Keratinocyte (primary cell): ENCODE measurements around the gene TMEM187. TPM values are rescaled to one million over a fixed set of nuclear protein-coding genes. Genes with fewer than 3 reads are reported as not detected.

Experiments
- DNase-seq: peaks from one replicate; pipeline ENCODE4 v3.0.0-alpha.2; 2011; ENCODE audit warnings: low read depth, missing footprints, low spot score
- FAIRE-seq: peaks from 2 replicates; lab custom pipeline; 2011; peaks lifted over from hg19 to GRCh38; lab: Jason Lieb, UNC
- H2AFZ ChIP-seq: 2 replicates; pipeline ENCODE4 v1.6.0; 2012; ENCODE audit warnings: low read length, control low read depth, inconsistent platforms; ENCODE audit not compliant: control insufficient read depth
- H3K27ac ChIP-seq: 2 replicates; pipeline ENCODE4 v1.5.1; 2011; ENCODE audit warnings: low read length; ENCODE audit not compliant: control insufficient read depth, insufficient read depth
- H3K27me3 ChIP-seq: 3 replicates; pipeline ENCODE4 v1.6.0; 2011; ENCODE audit warnings: low read length; ENCODE audit not compliant: control insufficient read depth, insufficient read depth; ENCODE audit errors: extremely low read depth
- H3K36me3 ChIP-seq, 2 experiments: 2 replicates in 1 of 2; 3 replicates in 1 of 2; pipeline ENCODE4 v1.5.1; 2011; ENCODE audit warnings: low read length in 2 of 2, mild to moderate bottlenecking in 1 of 2; ENCODE audit not compliant: control insufficient read depth in 2 of 2, insufficient read depth in 2 of 2; ENCODE audit errors: extremely low read depth in 1 of 2
- H3K4me1 ChIP-seq: 3 replicates; pipeline ENCODE4 v1.5.1; 2011; ENCODE audit warnings: low read length; ENCODE audit not compliant: control insufficient read depth, insufficient read depth; ENCODE audit errors: extremely low read depth
- H3K4me2 ChIP-seq: 3 replicates; pipeline ENCODE4 v1.6.0; 2011; ENCODE audit warnings: low read depth, low read length; ENCODE audit not compliant: control insufficient read depth, insufficient read depth; ENCODE audit errors: extremely low read depth
- H3K4me3 ChIP-seq, 3 experiments: fragments of 200-600 bp in 1 of 3; sonication (generic) in 1 of 3; 2 replicates in 2 of 3; 3 replicates in 1 of 3; pipeline ENCODE4 v1.5.1; 2011 to 2016; ENCODE audit warnings: low read length in 3 of 3, mild to moderate bottlenecking in 3 of 3, control low read depth in 2 of 3, inconsistent platforms in 1 of 3, low read depth in 1 of 3, mixed read lengths in 1 of 3, mixed run types in 1 of 3, moderate library complexity in 1 of 3; ENCODE audit not compliant: control insufficient read depth in 2 of 3, insufficient read depth in 2 of 3; ENCODE audit errors: extremely low read depth in 1 of 3
- H3K79me2 ChIP-seq: 2 replicates; pipeline ENCODE4 v1.6.0; 2012; ENCODE audit warnings: low read length; ENCODE audit not compliant: control insufficient read depth, insufficient read depth
- H3K9ac ChIP-seq: 3 replicates; pipeline ENCODE4 v1.6.0; 2011; ENCODE audit warnings: low read length; ENCODE audit not compliant: control insufficient read depth, insufficient read depth; ENCODE audit errors: extremely low read depth
- H3K9me1 ChIP-seq: 3 replicates; pipeline ENCODE4 v1.6.0; 2011; ENCODE audit warnings: low read length; ENCODE audit not compliant: control insufficient read depth, insufficient read depth; ENCODE audit errors: extremely low read depth
- H3K9me3 ChIP-seq: 2 replicates; pipeline ENCODE4 v1.5.1; 2012; ENCODE audit warnings: low read depth, low read length; ENCODE audit not compliant: control insufficient read depth
- H4K20me1 ChIP-seq: 3 replicates; pipeline ENCODE4 v1.6.0; 2011; ENCODE audit warnings: low read length; ENCODE audit not compliant: control insufficient read depth, insufficient read depth; ENCODE audit errors: extremely low read depth
- CTCF ChIP-seq, 3 experiments: IDR thresholded peaks in 1 of 3; conservative IDR thresholded peaks in 1 of 3; optimal IDR thresholded peaks in 1 of 3; 2 replicates in 2 of 3; 3 replicates in 1 of 3; pipeline versions ENCODE3 to v1.5.1; 2011; ENCODE audit warnings: low read length in 3 of 3, mild to moderate bottlenecking in 3 of 3, moderate library complexity in 2 of 3, control low read depth in 1 of 3, inconsistent platforms in 1 of 3; ENCODE audit not compliant: insufficient read depth in 2 of 3; ENCODE audit errors: extremely low read depth in 1 of 3
- EZH2 ChIP-seq: IDR thresholded peaks from one replicate; pipeline ENCODE4 v1.6.1; 2012; ENCODE audit warnings: inconsistent platforms, mild to moderate bottlenecking, low read length, moderate library complexity
- dilution Hi-C: fragments of 300-500 bp; cut with MboI; formaldehyde crosslinking; loops from one replicate; pipeline ENCODE4 v1.7.0; 2020; ENCODE audit warnings: low sequenced_read_pairs; ENCODE audit not compliant: extremely low pct_ligation_motif_present
- polyA plus RNA-seq, 5 experiments: library from polyadenylated mRNA; depleted of rRNA in 3 of 5; stranded (reverse) in 3 of 5; stranded (forward) in 1 of 5; unstranded in 1 of 5; fragments of >200 nt; gene quantifications; 1 replicate in 1 of 5; 2 replicates in 3 of 5; 3 replicates in 1 of 5; pipeline versions ENCODE4 v1.2.1 to v1.2.3, GENCODE V29; 2011 to 2012; ENCODE audit warnings: missing spikeins in 2 of 5, low read depth in 1 of 5, low replicate concordance in 1 of 5

TMEM187 gene
- polyA plus RNA-seq, 1 donor (not counting 4 experiments of a cell fraction or from before 2014, with no cell fraction given) = 6.6 TPM

- Histone ChIP-seq H3K9ac (no peak overlapping the region), H4K20me1 (no peaks in the 10 kb centered on the region), H2AFZ (no peak overlapping the region), H3K36me3 (peaks cover 0 to 7% of the 10 kb centered on the region in 2 experiments), H3K27ac (no peak overlapping the region), H3K4me3 (no peak overlapping the region), H3K9me1 (no peaks in the 10 kb centered on the region), H3K27me3 (no peaks in the 10 kb centered on the region), H3K9me3 (no peaks in the 10 kb centered on the region), H3K4me1 (no peaks in the 10 kb centered on the region), H3K79me2 (no peaks in the 10 kb centered on the region), H3K4me2 (no peak overlapping the region)
- FAIRE-seq (no peak), DNase-seq (no peak)
- TF ChIP-seq CTCF (optimal IDR thresholded peaks at IDR 0.05 in 1 of 3, IDR thresholded peaks at IDR 0.05 in 1 of 3, conservative IDR thresholded peaks at IDR 0.05 in 1 of 3; ENCODE audit: extremely low read depth in 1 of 3, insufficient read depth in 2 of 3, low read length in 3 of 3) = no peak
- dilution Hi-C loops = no loop called here
Observed at GRCh38 chrX:153944800-153945150, 27.8 kb upstream of the TMEM187 start.

DNA sequence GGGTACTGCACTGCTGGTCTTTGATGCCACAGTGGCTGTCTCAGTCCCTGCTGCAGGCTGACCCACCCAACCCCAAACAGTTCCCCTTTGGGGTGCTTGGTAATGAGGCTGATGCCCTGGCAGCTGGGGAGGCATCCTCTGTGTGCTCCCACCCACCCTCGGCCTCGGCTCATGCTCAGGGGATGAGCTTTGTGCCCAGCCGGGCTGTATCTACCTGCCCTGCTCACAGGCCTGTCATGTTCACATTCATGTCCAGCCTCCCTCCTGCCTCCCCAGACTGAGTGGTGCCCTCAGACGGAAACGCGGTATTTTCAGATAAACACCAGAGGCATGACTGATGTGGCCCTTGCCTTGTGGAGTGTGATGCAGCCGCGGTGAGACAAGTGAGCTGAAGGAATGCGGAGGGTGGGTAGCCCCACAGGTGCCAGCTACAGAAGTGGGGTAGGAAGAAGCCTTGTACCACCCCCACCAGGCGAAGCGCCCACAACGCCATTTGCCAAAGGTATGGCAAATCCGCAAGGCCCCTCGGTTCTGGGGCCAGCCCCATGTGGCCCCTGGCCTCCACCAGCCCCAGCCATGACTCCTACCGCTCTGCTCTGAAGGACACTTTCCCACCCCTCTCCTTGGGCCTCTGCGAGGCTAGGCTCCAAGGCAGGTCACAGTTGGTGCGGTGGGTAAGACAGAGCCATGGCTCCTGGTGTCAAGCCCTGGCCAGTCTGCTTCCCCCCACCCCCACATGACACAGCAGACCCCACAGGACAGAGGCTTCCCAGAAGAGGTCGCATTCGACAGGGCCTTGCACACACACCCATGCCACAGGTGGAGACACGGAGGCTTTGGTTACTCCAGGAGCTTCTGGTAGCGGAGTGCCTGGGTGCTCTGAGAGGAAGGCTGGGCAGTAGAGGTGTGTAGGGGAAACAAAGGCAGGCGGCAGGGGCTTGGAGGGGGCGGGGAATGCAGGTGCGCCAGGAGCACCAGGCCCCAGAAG, 26.3 kb upstream of the TMEM187 start:
- H4K20me1 ChIP-seq = no peaks in the 10 kb centered on the region
- dilution Hi-C loops = no loop called here
- H3K4me2 ChIP-seq = no peak overlapping the region
- H3K9me3 ChIP-seq = no peaks in the 10 kb centered on the region
- no peak for DNase-seq
- H3K4me3 ChIP-seq = no peak overlapping the region
- no peak overlapping the region for H3K9ac ChIP-seq
- H3K9me1 ChIP-seq = no peaks in the 10 kb centered on the region
- peaks cover 5 to 15% of the 10 kb centered on the region in 2 experiments for H3K36me3 ChIP-seq
- no peak for FAIRE-seq
- H3K79me2 ChIP-seq = no peaks in the 10 kb centered on the region
- TF ChIP-seq EZH2 (no peak), CTCF (optimal IDR thresholded peaks at IDR 0.05 in 1 of 3, IDR thresholded peaks at IDR 0.05 in 1 of 3, conservative IDR thresholded peaks at IDR 0.05 in 1 of 3; ENCODE audit: extremely low read depth in 1 of 3, insufficient read depth in 2 of 3, low read length in 3 of 3) (no peak)
- H3K27me3 ChIP-seq = no peaks in the 10 kb centered on the region
- H3K4me1 ChIP-seq = no peaks in the 10 kb centered on the region
- H2AFZ ChIP-seq = no peak overlapping the region
- no peak overlapping the region for H3K27ac ChIP-seq
